GM19328 (cell line): ENCODE data around the gene FBXL7.

Experiments used
- ATAC-seq: cut with Tn5 transposase; IDR thresholded peaks from one replicate; pipeline ENCODE4 v1.9.1; 2021; ENCODE audit warnings: mild to moderate bottlenecking, moderate library complexity; ENCODE audit not compliant: unreplicated experiment

The FBXL7 gene

GRCh38 chr5:15932066-15932465 lies 432.1 kb downstream of the FBXL7 start:
- no peak for ATAC-seq

GRCh38 chr5:15933259-15934207 lies 433.6 kb downstream of the FBXL7 start:
- no peak for ATAC-seq

GRCh38 chr5:15936505-15937245 lies 436.7 kb downstream of the FBXL7 start:
- ATAC-seq, result no peak

GRCh38 chr5:15937708-15938107 lies 437.7 kb downstream of the FBXL7 start:
- no peak for ATAC-seq

- ATAC-seq, result no peak
These were observed 438.2 kb downstream of the FBXL7 start for GRCh38 chr5:15938186-15938585.

- ATAC-seq, result no peak
These were observed 439.0 kb downstream of the FBXL7 start for GRCh38 chr5:15938961-15939360.

GRCh38 chr5:15940905-15941304 lies 440.9 kb downstream of the FBXL7 start:
- ATAC-seq, result no peak

GRCh38 chr5:15943487-15943886 lies 443.5 kb downstream of the FBXL7 start:
- no peak for ATAC-seq

- ATAC-seq, result no peak
These were observed 446.0 kb downstream of the FBXL7 start for GRCh38 chr5:15946026-15946425.

- no peak for ATAC-seq
These were observed 448.2 kb downstream of the FBXL7 start for GRCh38 chr5:15948190-15948589.

GRCh38 chr5:15951126-15951525 lies 451.1 kb downstream of the FBXL7 start:
- ATAC-seq, result no peak

GRCh38 chr5:15951550-15951949 lies 451.6 kb downstream of the FBXL7 start:
- no peak for ATAC-seq

- no peak for ATAC-seq
These were observed 456.6 kb downstream of the FBXL7 start for GRCh38 chr5:15956622-15957021.

- ATAC-seq, result no peak
These were observed 457.1 kb downstream of the FBXL7 start for GRCh38 chr5:15957124-15957523.

GRCh38 chr5:15959370-15960164 lies 459.6 kb downstream of the FBXL7 start:
- no peak for ATAC-seq

GRCh38 chr5:15966066-15966640 lies 466.2 kb downstream of the FBXL7 start:
- no peak for ATAC-seq

- no peak for ATAC-seq
These were observed 466.7 kb downstream of the FBXL7 start for GRCh38 chr5:15966651-15967050.

- ATAC-seq, result no peak
These were observed 469.0 kb downstream of the FBXL7 start for GRCh38 chr5:15968993-15969392.

GRCh38 chr5:15977851-15978250 lies 477.9 kb downstream of the FBXL7 start:
- no peak for ATAC-seq

GRCh38 chr5:15980835-15981234 lies 480.9 kb downstream of the FBXL7 start:
- ATAC-seq, result no peak

GRCh38 chr5:15983392-15983791 lies 483.4 kb downstream of the FBXL7 start:
- no peak for ATAC-seq
